Measurements from ENCODE around the gene TSPEAR. TPM values are rescaled to one million over a fixed set of nuclear protein-coding genes. Genes with fewer than 3 reads are reported as not detected.

The TSPEAR gene
- total and polyA plus RNA-seq, 2 of the 13 experiments (the other 11 are each of a cell fraction or from before 2014, with no cell fraction given): 0.07 to 0.32 TPM

DNA sequence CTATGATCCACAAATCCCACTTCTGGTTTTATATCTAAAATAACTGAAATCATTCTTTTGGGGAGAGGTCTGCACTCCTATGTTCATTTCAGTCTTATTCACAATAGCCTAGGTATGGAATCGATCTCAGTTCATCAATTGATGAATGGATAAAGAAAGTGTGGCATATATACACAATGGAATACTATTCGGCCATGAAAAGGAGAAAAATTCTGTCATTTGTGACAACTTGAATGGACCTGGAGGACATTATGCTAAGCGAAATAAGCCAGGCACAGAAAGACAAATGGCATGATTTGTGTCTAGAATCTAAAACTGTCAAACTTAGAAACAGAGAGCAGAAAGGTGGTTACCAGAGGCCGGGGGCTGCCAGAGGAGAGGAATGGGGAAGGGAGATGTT is 104.9 kb downstream of the TSPEAR start (continued):
- TF ChIP-seq, protein P1, sequence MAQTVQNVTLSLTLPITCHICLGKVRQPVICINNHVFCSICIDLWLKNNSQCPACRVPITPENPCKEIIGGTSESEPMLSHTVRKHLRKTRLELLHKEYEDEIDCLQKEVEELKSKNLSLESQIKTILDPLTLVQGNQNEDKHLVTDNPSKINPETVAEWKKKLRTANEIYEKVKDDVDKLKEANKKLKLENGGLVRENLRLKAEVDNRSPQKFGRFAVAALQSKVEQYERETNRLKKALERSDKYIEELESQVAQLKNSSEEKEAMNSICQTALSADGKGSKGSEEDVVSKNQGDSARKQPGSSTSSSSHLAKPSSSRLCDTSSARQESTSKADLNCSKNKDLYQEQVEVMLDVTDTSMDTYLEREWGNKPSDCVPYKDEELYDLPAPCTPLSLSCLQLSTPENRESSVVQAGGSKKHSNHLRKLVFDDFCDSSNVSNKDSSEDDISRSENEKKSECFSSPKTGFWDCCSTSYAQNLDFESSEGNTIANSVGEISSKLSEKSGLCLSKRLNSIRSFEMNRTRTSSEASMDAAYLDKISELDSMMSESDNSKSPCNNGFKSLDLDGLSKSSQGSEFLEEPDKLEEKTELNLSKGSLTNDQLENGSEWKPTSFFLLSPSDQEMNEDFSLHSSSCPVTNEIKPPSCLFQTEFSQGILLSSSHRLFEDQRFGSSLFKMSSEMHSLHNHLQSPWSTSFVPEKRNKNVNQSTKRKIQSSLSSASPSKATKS (CRISPR knock-in tag; IDR thresholded peaks at IDR 0.05): no peak
- TF ChIP-seq, protein P2, sequence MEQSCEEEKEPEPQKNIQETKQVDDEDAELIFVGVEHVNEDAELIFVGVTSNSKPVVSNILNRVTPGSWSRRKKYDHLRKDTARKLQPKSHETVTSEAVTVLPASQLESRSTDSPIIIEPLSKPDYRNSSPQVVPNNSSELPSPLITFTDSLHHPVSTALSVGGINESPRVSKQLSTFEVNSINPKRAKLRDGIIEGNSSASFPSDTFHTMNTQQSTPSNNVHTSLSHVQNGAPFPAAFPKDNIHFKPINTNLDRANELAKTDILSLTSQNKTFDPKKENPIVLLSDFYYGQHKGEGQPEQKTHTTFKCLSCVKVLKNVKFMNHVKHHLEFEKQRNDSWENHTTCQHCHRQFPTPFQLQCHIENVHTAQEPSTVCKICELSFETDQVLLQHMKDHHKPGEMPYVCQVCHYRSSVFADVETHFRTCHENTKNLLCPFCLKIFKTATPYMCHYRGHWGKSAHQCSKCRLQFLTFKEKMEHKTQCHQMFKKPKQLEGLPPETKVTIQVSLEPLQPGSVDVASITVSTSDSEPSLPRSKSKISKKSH (CRISPR knock-in tag; IDR thresholded peaks at IDR 0.05; ENCODE audit: borderline replicate concordance): no peak
- TF ChIP-seq HNF4G (IDR thresholded peaks at IDR 0.05; ENCODE audit: borderline replicate concordance, low read depth, low read length) (no peak), HNF4G (CRISPR knock-in tag; IDR thresholded peaks at IDR 0.05; ENCODE audit: borderline replicate concordance, low read depth) (no peak), KDM4B (CRISPR knock-in tag; IDR thresholded peaks at IDR 0.05) (no peak), ZFP37 (CRISPR knock-in tag; IDR thresholded peaks at IDR 0.05; ENCODE audit: borderline replicate concordance) (no peak), SP2 (CRISPR knock-in tag; IDR thresholded peaks at IDR 0.05) (no peak)
- TF ChIP-seq, protein P3, sequence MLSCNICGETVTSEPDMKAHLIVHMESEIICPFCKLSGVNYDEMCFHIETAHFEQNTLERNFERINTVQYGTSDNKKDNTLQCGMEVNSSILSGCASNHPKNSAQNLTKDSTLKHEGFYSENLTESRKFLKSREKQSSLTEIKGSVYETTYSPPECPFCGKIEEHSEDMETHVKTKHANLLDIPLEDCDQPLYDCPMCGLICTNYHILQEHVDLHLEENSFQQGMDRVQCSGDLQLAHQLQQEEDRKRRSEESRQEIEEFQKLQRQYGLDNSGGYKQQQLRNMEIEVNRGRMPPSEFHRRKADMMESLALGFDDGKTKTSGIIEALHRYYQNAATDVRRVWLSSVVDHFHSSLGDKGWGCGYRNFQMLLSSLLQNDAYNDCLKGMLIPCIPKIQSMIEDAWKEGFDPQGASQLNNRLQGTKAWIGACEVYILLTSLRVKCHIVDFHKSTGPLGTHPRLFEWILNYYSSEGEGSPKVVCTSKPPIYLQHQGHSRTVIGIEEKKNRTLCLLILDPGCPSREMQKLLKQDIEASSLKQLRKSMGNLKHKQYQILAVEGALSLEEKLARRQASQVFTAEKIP (CRISPR knock-in tag; IDR thresholded peaks at IDR 0.05; ENCODE audit: borderline replicate concordance): no peak
